H1 (cell line): Measurements from ENCODE around the gene NIPAL3. TPM values are rescaled to one million over a fixed set of nuclear protein-coding genes. Genes with fewer than 3 reads are reported as not detected.

Experiments
- CTCF ChIA-PET: fragments of 300-600 bp; sonication (Branson Sonifier 250); formaldehyde crosslinking; loops from one replicate; lab custom pipeline; 2021; ENCODE audit not compliant: partially characterized antibody; lab: Charles Lee
- POLR2A ChIA-PET: fragments of 300-600 bp; sonication (Branson Sonifier 250); formaldehyde crosslinking; loops from one replicate; lab custom pipeline; 2021; ENCODE audit warnings: inconsistent platforms; ENCODE audit not compliant: partially characterized antibody; lab: Charles Lee
- DNase-seq, 2 experiments: peaks; one replicate each; pipeline versions ENCODE4 v3.0.0 to v3.0.0-alpha.2; 2010 to 2022; ENCODE audit warnings: low spot score in 2 of 2, low read depth in 1 of 2, mixed read lengths in 1 of 2
- FAIRE-seq: peaks from 2 replicates; lab custom pipeline; 2011; peaks lifted over from hg19 to GRCh38; lab: Jason Lieb, UNC
- H2AFZ ChIP-seq: 2 replicates; pipeline ENCODE4 v1.8.1; 2012; ENCODE audit warnings: low read length, inconsistent platforms
- H2AK5ac ChIP-seq: 2 replicates; pipeline ENCODE4 v1.6.1; 2013; ENCODE audit warnings: low read depth, low read length
- H2BK120ac ChIP-seq: replicated peaks from 2 replicates; pipeline ENCODE3; 2013; ENCODE audit warnings: low read depth, low read length, inconsistent platforms
- H2BK12ac ChIP-seq: 2 replicates; pipeline ENCODE4 v1.6.1; 2013; ENCODE audit warnings: low read depth, low read length
- H2BK15ac ChIP-seq: 2 replicates; pipeline ENCODE4 v1.6.1; 2013; ENCODE audit warnings: low read length
- H2BK20ac ChIP-seq: 2 replicates; pipeline ENCODE4 v1.6.1; 2013; ENCODE audit warnings: low read length
- H2BK5ac ChIP-seq: 2 replicates; pipeline ENCODE4 v1.6.1; 2013; ENCODE audit warnings: low read depth, low read length
- H3K14ac ChIP-seq: 2 replicates; pipeline ENCODE4 v1.6.1; 2013; ENCODE audit warnings: inconsistent platforms; ENCODE audit not compliant: insufficient read length
- H3K18ac ChIP-seq: 2 replicates; pipeline ENCODE4 v1.6.1; 2013; ENCODE audit warnings: low read length; ENCODE audit errors: extremely low read depth
- H3K23ac ChIP-seq: 2 replicates; pipeline ENCODE4 v1.6.1; 2013; ENCODE audit warnings: inconsistent platforms; ENCODE audit not compliant: insufficient read length
- H3K23me2 ChIP-seq: 2 replicates; pipeline ENCODE4 v1.6.1; 2013; ENCODE audit warnings: low read depth, low read length
- H3K27ac ChIP-seq: 2 replicates; pipeline ENCODE4 v1.6.1; 2011; ENCODE audit warnings: low read depth, low read length, inconsistent platforms
- H3K27me3 ChIP-seq, 4 experiments: replicated peaks in 1 of 4; 1 replicate in 1 of 4; 2 replicates in 3 of 4; pipeline versions ENCODE4 v1.6.1 to v1.8.1; 2011 to 2013; ENCODE audit warnings: low read length in 3 of 4, mild to moderate bottlenecking in 3 of 4, inconsistent platforms in 2 of 4, mixed read lengths in 2 of 4, moderate library complexity in 1 of 4; ENCODE audit not compliant: control insufficient read depth in 3 of 4, insufficient read depth in 3 of 4; ENCODE audit errors: extremely low read depth in 1 of 4
- H3K36me3 ChIP-seq, 4 experiments: 2 replicates each; pipeline versions ENCODE4 v1.6.1 to v1.8.1; 2011 to 2013; ENCODE audit warnings: mild to moderate bottlenecking in 4 of 4, low read length in 3 of 4, moderate library complexity in 2 of 4, control low read depth in 1 of 4, inconsistent platforms in 1 of 4; ENCODE audit not compliant: insufficient read depth in 4 of 4, control insufficient read depth in 2 of 4
- H3K4ac ChIP-seq: replicated peaks from 2 replicates; pipeline ENCODE3; 2013; ENCODE audit warnings: low read length, low read depth, mixed read lengths, inconsistent platforms; ENCODE audit not compliant: insufficient read length
- H3K4me1 ChIP-seq, 4 experiments: replicated peaks in 1 of 4; 1 replicate in 1 of 4; 2 replicates in 3 of 4; pipeline versions ENCODE4 v1.6.1 to v1.8.1; 2011 to 2013; ENCODE audit warnings: low read length in 3 of 4, inconsistent platforms in 2 of 4, mixed read lengths in 1 of 4; ENCODE audit not compliant: insufficient read depth in 4 of 4, control insufficient read depth in 3 of 4
- H3K4me2 ChIP-seq, 2 experiments: 2 replicates each; pipeline versions ENCODE4 v1.6.1 to v1.8.1; 2011 to 2013; ENCODE audit warnings: low read depth in 2 of 2, low read length in 2 of 2, control low read depth in 1 of 2, inconsistent platforms in 1 of 2, mild to moderate bottlenecking in 1 of 2; ENCODE audit not compliant: insufficient read depth in 1 of 2
- H3K4me3 ChIP-seq, 4 experiments: fragments of 200-600, 300-600 bp in 1 of 4; sonication (generic), shearing (Covaris generic), sonication (Bioruptor Twin) in 1 of 4; 2 replicates each; pipeline versions ENCODE4 v1.5.1 to v1.8.1; 2011 to 2016; ENCODE audit warnings: low read length in 4 of 4, low read depth in 3 of 4, control low read depth in 2 of 4, inconsistent platforms in 2 of 4, mild to moderate bottlenecking in 2 of 4, mixed read lengths in 1 of 4, moderate library complexity in 1 of 4; ENCODE audit not compliant: insufficient read depth in 2 of 4; ENCODE audit errors: extremely low read depth in 1 of 4
- H3K56ac ChIP-seq: replicated peaks from 2 replicates; pipeline ENCODE3; 2013; ENCODE audit warnings: low read depth, mild to moderate bottlenecking, mixed read lengths, low read length, inconsistent platforms; ENCODE audit not compliant: insufficient read length
- H3K79me1 ChIP-seq: 2 replicates; pipeline ENCODE4 v1.6.1; 2013; ENCODE audit warnings: low read depth, low read length, control low read depth
- H3K79me2 ChIP-seq, 2 experiments: 2 replicates each; pipeline versions ENCODE4 v1.6.1 to v1.8.1; 2012 to 2013; ENCODE audit warnings: low read length in 2 of 2, mild to moderate bottlenecking in 2 of 2, inconsistent platforms in 1 of 2; ENCODE audit not compliant: insufficient read depth in 2 of 2, control insufficient read depth in 1 of 2
- H3K9ac ChIP-seq, 4 experiments: replicated peaks in 1 of 4; 1 replicate in 1 of 4; 2 replicates in 3 of 4; pipeline versions ENCODE4 v1.6.1 to v1.8.1; 2011 to 2013; ENCODE audit warnings: low read depth in 3 of 4, low read length in 3 of 4, control low read depth in 2 of 4, mild to moderate bottlenecking in 2 of 4, moderate library complexity in 2 of 4, inconsistent platforms in 1 of 4; ENCODE audit errors: extremely low read depth in 1 of 4
- H3K9me3 ChIP-seq, 2 experiments: 2 replicates each; pipeline versions ENCODE4 v1.6.1 to v1.8.1; 2012 to 2013; ENCODE audit warnings: mild to moderate bottlenecking in 2 of 2, moderate library complexity in 2 of 2, control low read depth in 1 of 2, inconsistent platforms in 1 of 2, low read depth in 1 of 2, low read length in 1 of 2, mixed read lengths in 1 of 2; ENCODE audit not compliant: insufficient read depth in 2 of 2
- H4K20me1 ChIP-seq, 2 experiments: replicated peaks in 1 of 2; 2 replicates each; pipeline versions ENCODE3 to v1.8.1; 2011 to 2013; ENCODE audit warnings: inconsistent platforms in 2 of 2, low read length in 2 of 2, mild to moderate bottlenecking in 1 of 2; ENCODE audit not compliant: insufficient read depth in 2 of 2, control insufficient read depth in 1 of 2
- H4K5ac ChIP-seq: 2 replicates; pipeline ENCODE4 v1.6.1; 2013; ENCODE audit warnings: low read length, low read depth, mixed read lengths, inconsistent platforms; ENCODE audit not compliant: insufficient read length
- H4K8ac ChIP-seq: 2 replicates; pipeline ENCODE4 v1.8.0; 2013; ENCODE audit warnings: mild to moderate bottlenecking, moderate library complexity, low read length, inconsistent platforms; ENCODE audit not compliant: insufficient read depth; ENCODE audit errors: extremely low read depth
- H4K91ac ChIP-seq: replicated peaks from 2 replicates; pipeline ENCODE3; 2013; ENCODE audit warnings: low read length, mixed read lengths, inconsistent platforms; ENCODE audit not compliant: insufficient read length
- BRCA1 ChIP-seq: IDR thresholded peaks from 2 replicates; pipeline ENCODE4 v1.6.1; 2012; ENCODE audit warnings: low read depth, low read length, improper control_type of control experiment
- CEBPB ChIP-seq: IDR thresholded peaks from 2 replicates; pipeline ENCODE4 v1.6.1; 2012; ENCODE audit warnings: low read depth, low read length
- GABPA ChIP-seq: IDR thresholded peaks from 2 replicates; pipeline ENCODE4 v1.6.1; 2011; ENCODE audit warnings: mild to moderate bottlenecking, low read length, moderate library complexity, borderline replicate concordance; ENCODE audit not compliant: insufficient read depth
- RAD21 ChIP-seq, 2 experiments: IDR thresholded peaks in 1 of 2; conservative IDR thresholded peaks in 1 of 2; 2 replicates each; pipeline ENCODE4 v1.6.1; 2011; ENCODE audit warnings: low read depth in 2 of 2, low read length in 2 of 2, improper control_type of control experiment in 1 of 2, inconsistent platforms in 1 of 2, mild to moderate bottlenecking in 1 of 2, moderate library complexity in 1 of 2
- RBBP5 ChIP-seq: IDR thresholded peaks from 2 replicates; pipeline ENCODE4 v1.7.1; 2012; ENCODE audit warnings: low read depth, mild to moderate bottlenecking, inconsistent platforms, low read length, moderate library complexity, borderline replicate concordance
- SP1 ChIP-seq: IDR thresholded peaks from 2 replicates; pipeline ENCODE4 v1.6.1; 2011; ENCODE audit warnings: low read depth, low read length
- SP4 ChIP-seq: IDR thresholded peaks from 2 replicates; pipeline ENCODE4 v1.6.1; 2012; ENCODE audit warnings: low read length, inconsistent platforms
- WGBS, 2 experiments: shearing (Covaris generic) in 1 of 2; methylation state at CpG; one replicate each; pipeline versions ENCODE4 v1.1.6 to v1.1.7; 2013 to 2015; ENCODE audit warnings: low lambda C conversion rate in 2 of 2, mixed read lengths in 2 of 2, inconsistent platforms in 1 of 2, low coverage in 1 of 2, missing lambda C conversion rate in 1 of 2; ENCODE audit not compliant: insufficient replicate concordance in 2 of 2, insufficient coverage in 1 of 2, insufficient read length in 1 of 2; ENCODE audit errors: extremely low coverage in 1 of 2, missing lambda C conversion rate in 1 of 2; 5-methylcytosine and 5-hydroxymethylcytosine counted together
- polyA plus RNA-seq, 7 experiments: library from polyadenylated mRNA; depleted of rRNA in 3 of 7; stranded (reverse) in 5 of 7; unstranded in 2 of 7; fragments of >200 nt in 5 of 7; fragments of 200-250 nt in 2 of 7; gene quantifications; 1 replicate in 5 of 7; 2 replicates in 1 of 7; 4 replicates in 1 of 7; pipeline versions ENCODE4 v1.2.1 to v1.2.3, GENCODE V29; 2011 to 2013; ENCODE audit warnings: missing spikeins in 2 of 7, mixed read lengths in 2 of 7
- total RNA-seq: library from RNA; stranded (reverse); fragmentation: NEBNext Ultra II Directional; extraction: Animal tissue kit (Norgen Biotek cat#: 25700); gene quantifications from 2 replicates; pipeline ENCODE4 v1.2.1, GENCODE V29; 2021

Gene NIPAL3
- total and polyA plus RNA-seq, 2 of the 8 experiments (the other 6 are each of a cell fraction or from before 2014, with no cell fraction given): 8.8 to 11.0 TPM

- no peak overlapping the region for H2AFZ ChIP-seq
- ChIA-PET POLR2A (interaction anchor here (1.3 to 1.4 kb wide), 2 partner anchors 10 to 11 kb away, joined by 4 to 5 read pairs; no protein-coding TSS in a partner anchor), CTCF (interaction anchor here (0.9 to 1.5 kb wide), 3 partner anchors 10 to 35 kb away, joined by 3 to 8 read pairs (median 5); no protein-coding TSS in a partner anchor)
- DNase-seq: no peak
- 87% methylated on average over 8 of the region's 8 CpGs; no CpG with 5 or more reads in 1 of the 2 experiments for WGBS, 2 experiments
- H3K23ac ChIP-seq: no peak overlapping the region
- no peak overlapping the region for H3K4ac ChIP-seq
- no peak overlapping the region for H4K8ac ChIP-seq
- H2BK20ac ChIP-seq: 0 out of 2 replicates have a peak overlapping the region, but pooled peaks have one; percentile 11
- no peak for FAIRE-seq
- no peak overlapping the region for H3K4me3 ChIP-seq
- no peaks in the 10 kb centered on the region for H4K20me1 ChIP-seq
- H3K27me3 ChIP-seq: no peaks in the 10 kb centered on the region
- H3K79me2 ChIP-seq: no peaks in the 10 kb centered on the region
- TF ChIP-seq SP4: no peak
- no peak for TF ChIP-seq GABPA
- no peak for TF ChIP-seq RAD21 (IDR thresholded peaks at IDR 0.05 in 1 of 2, conservative IDR thresholded peaks at IDR 0.05 in 1 of 2; ENCODE audit: low read depth in 2 of 2, low read length in 2 of 2)
- TF ChIP-seq CEBPB: no peak
- TF ChIP-seq RBBP5: no peak
- TF ChIP-seq BRCA1: no peak
- no peak for TF ChIP-seq SP1
- no peak overlapping the region for H2BK120ac ChIP-seq
- peaks cover 2% of the 10 kb centered on the region; the same call in 1 of the 2 replicates for H3K79me1 ChIP-seq
- no peak overlapping the region for H2AK5ac ChIP-seq
- no peak overlapping the region for H2BK12ac ChIP-seq
- no peak overlapping the region for H4K91ac ChIP-seq
- no peaks in the 10 kb centered on the region for H3K23me2 ChIP-seq
- H3K27ac ChIP-seq: no peak overlapping the region
- no peak overlapping the region for H4K5ac ChIP-seq
- no peaks in the 10 kb centered on the region for H3K4me1 ChIP-seq
- H3K14ac ChIP-seq: no peak overlapping the region
- H2BK15ac ChIP-seq: no peak overlapping the region
- no peak overlapping the region for H3K56ac ChIP-seq
- H2BK5ac ChIP-seq: no peak overlapping the region
- H3K36me3 ChIP-seq: no peaks in the 10 kb centered on the region
- no peaks in the 10 kb centered on the region; a peak in 1 of 4 replicates for H3K9me3 ChIP-seq
- no peak overlapping the region for H3K18ac ChIP-seq
- H3K4me2 ChIP-seq: no peak overlapping the region
- no peak overlapping the region for H3K9ac ChIP-seq
Measured at GRCh38 chr1:24452922-24453485, 37.4 kb downstream of the NIPAL3 start.
